GM12865 (cell line): Measurements from ENCODE around the gene DAGLB.
"Not testable (repeated sequence)": the region's sequence is repeated elsewhere in the genome, so short reads cannot be mapped to it uniquely, and the experiment has no call there.

Experiments used
- DNase-seq: peaks from one replicate; pipeline ENCODE4 v3.0.0; 2010; ENCODE audit warnings: low read depth
- H3K4me3 ChIP-seq: 2 replicates; pipeline ENCODE4 v1.5.1; 2011; ENCODE audit warnings: mild to moderate bottlenecking, low read depth, low read length, control low read depth
- TF ChIP-seq, protein P1 (sequence below): IDR thresholded peaks from 2 replicates; pipeline ENCODE4 v1.5.1; 2011; ENCODE audit warnings: low read length, control low read depth, low read depth, inconsistent platforms; ENCODE audit not compliant: insufficient read depth; ENCODE audit errors: missing control alignments

The DAGLB gene

GRCh38 chr7:6479067-6479466 is 31.3 kb upstream of the DAGLB start:
- peak; percentile 47 for DNase-seq
- H3K4me3 ChIP-seq: no peak overlapping the region
- TF ChIP-seq, protein P1, sequence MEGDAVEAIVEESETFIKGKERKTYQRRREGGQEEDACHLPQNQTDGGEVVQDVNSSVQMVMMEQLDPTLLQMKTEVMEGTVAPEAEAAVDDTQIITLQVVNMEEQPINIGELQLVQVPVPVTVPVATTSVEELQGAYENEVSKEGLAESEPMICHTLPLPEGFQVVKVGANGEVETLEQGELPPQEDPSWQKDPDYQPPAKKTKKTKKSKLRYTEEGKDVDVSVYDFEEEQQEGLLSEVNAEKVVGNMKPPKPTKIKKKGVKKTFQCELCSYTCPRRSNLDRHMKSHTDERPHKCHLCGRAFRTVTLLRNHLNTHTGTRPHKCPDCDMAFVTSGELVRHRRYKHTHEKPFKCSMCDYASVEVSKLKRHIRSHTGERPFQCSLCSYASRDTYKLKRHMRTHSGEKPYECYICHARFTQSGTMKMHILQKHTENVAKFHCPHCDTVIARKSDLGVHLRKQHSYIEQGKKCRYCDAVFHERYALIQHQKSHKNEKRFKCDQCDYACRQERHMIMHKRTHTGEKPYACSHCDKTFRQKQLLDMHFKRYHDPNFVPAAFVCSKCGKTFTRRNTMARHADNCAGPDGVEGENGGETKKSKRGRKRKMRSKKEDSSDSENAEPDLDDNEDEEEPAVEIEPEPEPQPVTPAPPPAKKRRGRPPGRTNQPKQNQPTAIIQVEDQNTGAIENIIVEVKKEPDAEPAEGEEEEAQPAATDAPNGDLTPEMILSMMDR: no peak

DNA sequence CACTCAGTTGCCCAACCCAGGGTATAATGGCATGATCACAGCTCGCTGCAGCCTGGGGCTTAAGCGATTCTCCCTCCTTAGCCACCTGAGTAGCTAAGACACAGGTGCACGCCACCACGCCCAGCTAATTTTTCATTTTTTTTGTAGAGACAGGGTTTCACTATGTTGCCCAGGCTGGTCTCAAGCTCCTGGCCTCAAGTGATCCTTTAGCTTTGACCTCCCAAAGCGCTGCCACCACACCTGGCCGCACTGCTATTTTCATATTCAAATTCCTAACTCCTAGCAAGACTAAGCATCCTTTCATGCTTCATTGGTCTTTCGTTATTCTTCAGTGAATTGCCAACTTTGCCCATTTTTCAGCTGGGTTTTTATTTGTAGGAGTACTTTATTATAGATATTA is 30.4 kb upstream of the DAGLB start:
- no peak for DNase-seq
- TF ChIP-seq, protein P1: no peak
- no peak overlapping the region for H3K4me3 ChIP-seq

- TF ChIP-seq, protein P1: no peak
- H3K4me3 ChIP-seq: no peak overlapping the region
- DNase-seq: no peak
Measured at GRCh38 chr7:6477318-6477660, 29.5 kb upstream of the DAGLB start.

DNA sequence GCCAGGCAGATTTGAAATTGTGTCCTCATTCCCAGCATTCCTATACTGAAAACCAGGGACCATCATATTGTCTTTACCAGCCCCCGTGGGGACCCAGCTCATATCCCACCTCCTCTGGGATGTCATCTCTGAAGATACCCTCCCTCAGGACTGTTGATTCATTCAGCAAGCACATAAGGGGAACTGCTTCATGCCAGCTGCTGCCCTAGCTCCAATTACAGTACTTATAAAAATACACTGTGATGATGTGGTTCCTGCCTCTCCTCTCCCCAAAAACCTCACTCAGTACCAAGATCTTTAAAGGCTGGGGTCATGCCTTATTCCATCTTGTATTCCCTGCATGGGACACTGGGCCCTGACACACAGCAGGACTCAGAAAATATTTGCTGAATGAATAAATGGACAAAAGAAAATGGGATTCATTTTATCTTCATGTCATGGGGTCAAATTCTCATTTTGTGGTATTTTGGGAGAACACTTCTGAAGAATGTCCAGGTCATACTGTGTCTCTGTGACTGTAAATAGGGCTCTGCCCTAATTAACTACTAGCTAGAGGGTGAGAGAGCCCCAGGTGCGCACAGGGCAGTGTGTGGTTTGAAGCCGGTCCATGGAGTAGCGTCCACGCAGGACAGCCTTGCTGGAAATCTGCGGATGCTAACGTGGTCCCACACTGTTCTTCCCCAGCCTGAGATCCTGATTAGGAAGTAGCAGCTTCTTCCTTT is 29.0 kb upstream of the DAGLB start:
- TF ChIP-seq, protein P1: no peak
- no peak for DNase-seq
- no peak overlapping the region for H3K4me3 ChIP-seq

- TF ChIP-seq, protein P1: no peak
- H3K4me3 ChIP-seq: no peak overlapping the region
- no peak for DNase-seq
Measured at GRCh38 chr7:6475433-6476186, 27.9 kb upstream of the DAGLB start.

GRCh38 chr7:6465862-6466261 is 18.1 kb upstream of the DAGLB start:
- TF ChIP-seq, protein P1: no peak
- no peak overlapping the region for H3K4me3 ChIP-seq
- DNase-seq: no peak

DNA sequence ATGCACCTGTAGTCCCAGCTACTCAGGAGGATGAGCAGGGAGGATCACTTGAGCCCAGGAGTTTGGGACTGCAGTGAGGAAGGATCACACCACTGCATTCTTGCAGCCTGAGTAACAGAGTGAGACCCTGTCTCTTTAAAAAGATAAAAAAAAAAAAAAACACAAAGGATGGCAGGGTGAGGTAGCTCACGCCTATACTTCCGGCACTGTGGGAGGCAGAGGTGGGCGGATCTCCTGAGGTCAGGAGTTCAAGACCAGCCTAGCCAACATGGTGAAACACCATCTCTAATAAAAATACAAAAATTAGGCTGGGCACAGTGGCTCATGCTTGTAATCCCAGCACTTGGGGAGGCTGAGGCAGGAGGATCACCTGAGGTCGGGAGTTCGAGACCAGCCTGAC is 15.9 kb upstream of the DAGLB start:
- H3K4me3 ChIP-seq, DNase-seq: not testable (repeated sequence)
